ENCODE data around the gene MAGEL2.

GRCh38 chr15:23686466-23687142 is 38.9 kb upstream of the MAGEL2 start:
- TF ChIP-seq CTCF (conservative IDR thresholded peaks at IDR 0.05; ENCODE audit: low read depth, low read length) (no peak), EZH2 (IDR thresholded peaks at IDR 0.05; ENCODE audit: borderline replicate concordance, low read depth, low read length, poor library complexity, severe bottlenecking) (no peak)

All from A673 (cell line).